ENCODE data around the gene DCST2. TPM values are rescaled to one million over a fixed set of nuclear protein-coding genes. Genes with fewer than 3 reads are reported as not detected.
"Not testable (repeated sequence)": the region's sequence is repeated elsewhere in the genome, so short reads cannot be mapped to it uniquely, and the experiment has no call there.

The DCST2 gene
- total and polyA plus RNA-seq, 2 donors from 2014 or later = 0.43 to 1.4 TPM

DNA sequence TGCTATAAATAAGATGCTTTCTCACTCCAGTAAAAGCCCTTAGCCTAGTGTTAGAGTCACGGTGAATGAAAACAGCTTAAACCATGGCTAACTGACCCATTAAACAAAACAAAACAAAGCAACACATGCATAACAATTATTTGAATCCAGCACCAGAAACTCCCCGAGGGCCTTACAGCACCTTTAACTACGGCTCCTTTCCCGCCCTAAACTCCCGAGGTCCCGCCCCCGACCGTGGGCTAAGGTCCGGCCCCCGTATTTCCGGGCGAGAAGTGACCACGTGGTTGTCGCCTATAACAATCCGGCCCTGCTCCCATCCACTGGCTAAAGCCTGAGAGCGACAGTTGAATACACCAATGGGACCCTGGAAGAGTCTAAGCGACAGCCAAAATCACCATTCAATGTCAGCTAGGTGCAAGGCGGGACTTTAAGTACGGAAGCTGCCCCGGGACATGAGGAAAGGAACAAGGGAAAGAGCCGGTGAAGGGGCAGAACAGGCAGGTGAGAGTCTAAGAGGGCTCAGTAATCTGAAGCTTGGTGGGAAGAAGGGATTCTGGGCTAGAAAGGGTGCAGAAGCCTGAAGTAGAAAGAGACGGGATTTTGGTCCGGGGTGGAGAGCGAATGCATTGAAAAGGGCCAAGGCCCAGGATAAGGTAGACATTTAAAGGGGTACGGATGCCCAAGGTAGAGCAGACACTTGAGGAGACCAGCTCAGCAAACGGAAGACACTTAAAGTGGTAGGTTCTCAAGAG, 50.5 kb downstream of the DCST2 start, which contains the start of gene FLAD1:
FLAD1 (plus strand) TSS at position 448 of the 752 bp plus-strand sequence. CDS start 351 bp downstream, outside the sequence.
- intact Hi-C loops (cut with DNase I) = no loop called here
- Histone ChIP-seq H3K4me3 (ENCODE audit: low read length in 3 of 3) (peak within 1 kb of the TSS; percentile 89 to 100 (median 91)), H3K36me3 (ENCODE audit: control insufficient read depth in 2 of 3, insufficient read depth in 3 of 3, low read length in 3 of 3) (peaks cover 2 to 9% (median 3%) of the 10 kb centered on the region in 3 donors), H3K27ac (ENCODE audit: low read depth in 2 of 2, low read length in 2 of 2) (peak within 1 kb of the TSS; percentile 13 to 83), H3K9me3 (ENCODE audit: control insufficient read depth in 2 of 3, insufficient read depth in 1 of 3, low read length in 3 of 3) (no peaks in the 10 kb centered on the region), H3K27me3 (ENCODE audit: control insufficient read depth, insufficient read depth, low read length) (no peaks in the 10 kb centered on the region), H3K4me1 (ENCODE audit: control insufficient read depth in 2 of 3, insufficient read depth in 2 of 3, low read depth in 1 of 3, low read length in 3 of 3) (peaks cover 0 to 13% (median 5%) of the 10 kb centered on the region in 3 donors), H3K9ac (ENCODE audit: low read length in 3 of 3) (peak within 1 kb of the TSS; percentile 70 to 99 (median 94))
- TF ChIP-seq CTCF (IDR thresholded peaks at IDR 0.05; ENCODE audit: borderline replicate concordance, extremely low read depth, insufficient read depth) = no peak
- FAIRE-seq (peak; percentile 84), DNase-seq (peak; percentile 97 to 100 (median 99))

DNA sequence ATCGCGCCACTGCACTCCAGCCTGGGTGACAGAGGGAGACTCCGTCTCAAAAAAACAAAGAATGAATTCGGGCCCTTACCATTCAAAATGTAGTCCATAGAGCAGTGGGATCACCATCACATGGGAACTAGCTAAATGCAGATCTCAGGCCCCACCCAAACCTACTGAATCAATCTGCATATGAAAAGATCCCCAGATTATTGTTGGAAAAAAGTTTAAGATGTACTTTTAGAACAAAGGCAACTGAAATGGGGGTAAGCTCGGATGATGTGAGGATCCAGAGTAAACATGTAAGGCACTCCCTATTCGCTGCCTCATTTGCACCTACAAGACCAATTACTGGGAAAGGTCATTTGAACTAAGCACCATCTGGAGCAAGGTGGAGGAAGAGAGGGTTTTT, 51.2 kb downstream of the DCST2 start:
- TF ChIP-seq CTCF (IDR thresholded peaks at IDR 0.05; ENCODE audit: borderline replicate concordance, extremely low read depth, insufficient read depth) = no peak
- Histone ChIP-seq H3K4me1 (ENCODE audit: control insufficient read depth in 2 of 3, insufficient read depth in 2 of 3, low read depth in 1 of 3, low read length in 3 of 3) (peaks cover 0 to 13% (median 5%) of the 10 kb centered on the region in 3 donors), H3K27ac (ENCODE audit: low read depth in 2 of 2, low read length in 2 of 2) (no peak overlapping the region), H3K36me3 (ENCODE audit: control insufficient read depth in 2 of 3, insufficient read depth in 3 of 3, low read length in 3 of 3) (peaks cover 0 to 2% (median 0%) of the 10 kb centered on the region in 3 donors), H3K9me3 (ENCODE audit: control insufficient read depth in 2 of 3, insufficient read depth in 1 of 3, low read length in 3 of 3) (no peaks in the 10 kb centered on the region), H3K4me3 (ENCODE audit: low read length in 3 of 3) (peak overlapping the region; percentile 78 to 89 (median 88)), H3K9ac (ENCODE audit: low read length in 3 of 3) (peak overlapping the region; percentile 7 to 73 (median 64)), H3K27me3 (ENCODE audit: control insufficient read depth, insufficient read depth, low read length) (no peaks in the 10 kb centered on the region)
- no peak for FAIRE-seq
- intact Hi-C loops (cut with DNase I) = no loop called here
- DNase-seq = no peak

GRCh38 chr1:154978360-154978759, 55.2 kb downstream of the DCST2 start:
- Histone ChIP-seq H3K9me3 (ENCODE audit: control insufficient read depth in 2 of 3, insufficient read depth in 1 of 3, low read length in 3 of 3) (no peaks in the 10 kb centered on the region), H3K27ac (ENCODE audit: low read depth in 2 of 2, low read length in 2 of 2) (no peak overlapping the region), H3K36me3 (ENCODE audit: control insufficient read depth in 2 of 3, insufficient read depth in 3 of 3, low read length in 3 of 3) (no peaks in the 10 kb centered on the region), H3K4me1 (ENCODE audit: control insufficient read depth in 2 of 3, insufficient read depth in 2 of 3, low read depth in 1 of 3, low read length in 3 of 3) (peaks cover 0 to 11% (median 5%) of the 10 kb centered on the region in 3 donors), H3K4me3 (ENCODE audit: low read length in 3 of 3) (no peak overlapping the region), H3K9ac (ENCODE audit: low read length in 3 of 3) (no peak overlapping the region), H3K27me3 (ENCODE audit: control insufficient read depth, insufficient read depth, low read length) (no peaks in the 10 kb centered on the region)
- intact Hi-C loops (cut with DNase I) = no loop called here
- no peak for TF ChIP-seq CTCF (IDR thresholded peaks at IDR 0.05; ENCODE audit: borderline replicate concordance, extremely low read depth, insufficient read depth)
- DNase-seq (no peak), FAIRE-seq (no peak)

GRCh38 chr1:154977762-154978161, 55.8 kb downstream of the DCST2 start:
- intact Hi-C loops (cut with DNase I); H3K27ac ChIP-seq (ENCODE audit: low read depth in 2 of 2, low read length in 2 of 2); DNase-seq; H3K4me3 ChIP-seq (ENCODE audit: low read length in 3 of 3); H3K9ac ChIP-seq (ENCODE audit: low read length in 3 of 3); H3K9me3 ChIP-seq (ENCODE audit: control insufficient read depth in 2 of 3, insufficient read depth in 1 of 3, low read length in 3 of 3); FAIRE-seq; H3K27me3 ChIP-seq (ENCODE audit: control insufficient read depth, insufficient read depth, low read length); H3K36me3 ChIP-seq (ENCODE audit: control insufficient read depth in 2 of 3, insufficient read depth in 3 of 3, low read length in 3 of 3): not testable (repeated sequence)
- peaks cover 2 to 14% (median 8%) of the 10 kb centered on the region in 3 donors for H3K4me1 ChIP-seq (ENCODE audit: control insufficient read depth in 2 of 3, insufficient read depth in 2 of 3, low read depth in 1 of 3, low read length in 3 of 3)
